Skeletal muscle tissue (tissue), 4 donors: Measurements from ENCODE around the gene SYDE1. TPM values are rescaled to one million over a fixed set of nuclear protein-coding genes. Genes with fewer than 3 reads are reported as not detected.
A peak's percentile ranks its signal among the peaks of the same experiment; 100 is the strongest.

Experiments
- H3K27ac ChIP-seq: one replicate; pipeline ENCODE4 v1.7.0; 2013; ENCODE audit warnings: mild to moderate bottlenecking, low read depth, low read length, inconsistent platforms
- H3K27me3 ChIP-seq, 3 donors: one replicate each; pipeline ENCODE4 v1.7.0; 2013; ENCODE audit warnings: low read length in 3 of 3; ENCODE audit not compliant: control insufficient read depth in 3 of 3, insufficient read depth in 3 of 3
- H3K36me3 ChIP-seq, 3 donors: one replicate each; pipeline ENCODE4 v1.7.0; 2013; ENCODE audit warnings: low read length in 3 of 3; ENCODE audit not compliant: control insufficient read depth in 3 of 3, insufficient read depth in 3 of 3
- H3K4me1 ChIP-seq, 3 donors: one replicate each; pipeline ENCODE4 v1.7.0; 2013; ENCODE audit warnings: low read length in 3 of 3, mild to moderate bottlenecking in 3 of 3; ENCODE audit not compliant: control insufficient read depth in 3 of 3, insufficient read depth in 3 of 3
- H3K4me3 ChIP-seq, 3 donors: one replicate each; pipeline ENCODE4 v1.7.0; 2013; ENCODE audit warnings: low read length in 3 of 3
- H3K9ac ChIP-seq, 3 donors: one replicate each; pipeline ENCODE4 v1.7.0; 2013; ENCODE audit warnings: low read length in 3 of 3, mild to moderate bottlenecking in 3 of 3, moderate library complexity in 2 of 3, low read depth in 1 of 3
- H3K9me3 ChIP-seq, 3 donors: one replicate each; pipeline ENCODE4 v1.7.0; 2013; ENCODE audit warnings: low read length in 3 of 3; ENCODE audit not compliant: control insufficient read depth in 3 of 3
- total RNA-seq: library from RNA; depleted of rRNA; stranded (reverse); fragments of >200 nt; gene quantifications from one replicate; pipeline ENCODE4 v1.2.3, GENCODE V29; 2014
- donor health status: Osteomylitis.

SYDE1 gene
- total RNA-seq, 1 donor from 2014 or later: 7.3 TPM

DNA sequence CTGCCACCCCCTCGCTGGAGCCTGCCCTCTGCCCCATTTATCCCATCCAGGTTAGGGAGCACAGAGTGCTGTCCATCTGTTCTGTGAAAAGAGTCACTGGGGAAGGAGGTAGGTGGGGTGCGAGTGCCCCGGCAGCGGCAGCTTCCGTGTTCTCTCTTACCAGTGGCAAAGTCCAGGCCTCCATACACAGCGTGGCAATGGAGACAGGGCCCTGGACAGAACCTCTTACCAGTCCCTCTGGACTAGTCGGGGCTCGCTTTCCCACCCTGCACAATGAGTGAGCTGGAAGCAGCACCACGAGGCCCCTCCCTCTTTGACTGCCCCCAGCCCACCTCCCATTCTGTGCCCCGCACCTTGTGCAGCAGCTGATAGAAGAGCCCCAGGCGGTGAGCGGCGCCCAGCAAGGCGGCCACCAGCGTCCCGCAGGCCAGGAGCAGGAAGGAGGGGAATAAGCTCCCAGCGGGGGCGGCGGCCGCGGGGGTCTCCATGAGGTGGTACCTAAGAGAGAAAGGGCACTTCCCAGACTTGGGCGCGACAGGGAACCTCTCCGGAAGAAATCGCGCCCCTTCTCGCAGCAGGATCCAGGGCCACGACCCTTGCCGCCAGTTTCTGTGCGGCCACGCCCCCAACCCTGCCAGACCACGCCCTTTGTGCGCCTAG, 17.5 kb downstream of the SYDE1 start:
- H3K27ac ChIP-seq: peak overlapping the region; percentile 96
- H3K4me3 ChIP-seq: peak overlapping the region; percentile 75 to 97 (median 94)
- H3K27me3 ChIP-seq: no peaks in the 10 kb centered on the region
- H3K4me1 ChIP-seq: peaks cover 20 to 24% (median 24%) of the 10 kb centered on the region in 3 donors
- no peaks in the 10 kb centered on the region for H3K9me3 ChIP-seq
- peaks cover 22 to 27% (median 26%) of the 10 kb centered on the region in 3 donors for H3K36me3 ChIP-seq
- peak overlapping the region; percentile 83 to 92 (median 86) for H3K9ac ChIP-seq

DNA sequence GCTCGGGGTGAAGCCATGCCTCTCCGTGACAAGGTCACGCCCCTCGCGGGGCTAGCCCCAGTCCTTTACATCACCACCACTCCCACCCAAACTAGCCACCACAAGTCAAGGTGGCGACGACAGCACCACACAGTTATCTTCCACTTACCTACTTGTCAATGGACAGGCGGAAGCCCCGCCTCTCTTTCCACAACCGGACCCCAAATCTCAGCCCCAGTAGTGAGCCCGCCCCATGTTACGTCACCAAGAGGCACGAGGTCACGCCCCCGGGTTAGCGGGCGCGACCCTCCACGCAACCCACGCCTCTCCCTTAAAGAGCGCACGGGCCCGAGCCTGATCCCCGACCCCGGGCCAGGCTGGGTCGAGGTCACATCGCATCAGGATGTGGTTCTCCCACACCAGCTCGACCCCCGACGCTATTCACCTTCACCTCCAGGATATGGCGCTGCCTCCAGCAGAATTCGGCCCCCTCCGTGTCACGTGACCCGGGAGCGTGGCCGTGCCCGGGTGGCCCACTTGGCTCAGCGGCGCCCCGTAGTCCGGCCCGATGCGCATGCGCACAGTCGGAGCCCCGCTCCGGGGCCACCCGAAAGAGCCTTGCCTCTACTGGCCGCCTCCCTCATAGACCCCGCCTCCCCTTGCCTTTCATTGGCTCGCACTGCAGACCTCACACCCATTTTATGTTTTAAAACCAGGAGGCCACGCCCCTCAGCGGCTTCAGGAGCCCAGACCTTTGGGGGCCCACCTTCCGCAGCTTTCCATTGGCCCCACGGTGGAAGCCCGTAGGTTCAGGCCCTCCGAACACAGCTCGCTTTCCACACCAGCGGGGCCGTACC, 18.2 kb downstream of the SYDE1 start:
- peak overlapping the region; percentile 96 for H3K27ac ChIP-seq
- H3K27me3 ChIP-seq: no peaks in the 10 kb centered on the region
- peaks cover 20 to 24% (median 24%) of the 10 kb centered on the region in 3 donors for H3K4me1 ChIP-seq
- H3K9me3 ChIP-seq: no peaks in the 10 kb centered on the region
- H3K36me3 ChIP-seq: peaks cover 14 to 19% (median 19%) of the 10 kb centered on the region in 3 donors
- H3K9ac ChIP-seq: peak overlapping the region; percentile 83 to 92 (median 86)
- H3K4me3 ChIP-seq: peak overlapping the region; percentile 75 to 97 (median 94)

DNA sequence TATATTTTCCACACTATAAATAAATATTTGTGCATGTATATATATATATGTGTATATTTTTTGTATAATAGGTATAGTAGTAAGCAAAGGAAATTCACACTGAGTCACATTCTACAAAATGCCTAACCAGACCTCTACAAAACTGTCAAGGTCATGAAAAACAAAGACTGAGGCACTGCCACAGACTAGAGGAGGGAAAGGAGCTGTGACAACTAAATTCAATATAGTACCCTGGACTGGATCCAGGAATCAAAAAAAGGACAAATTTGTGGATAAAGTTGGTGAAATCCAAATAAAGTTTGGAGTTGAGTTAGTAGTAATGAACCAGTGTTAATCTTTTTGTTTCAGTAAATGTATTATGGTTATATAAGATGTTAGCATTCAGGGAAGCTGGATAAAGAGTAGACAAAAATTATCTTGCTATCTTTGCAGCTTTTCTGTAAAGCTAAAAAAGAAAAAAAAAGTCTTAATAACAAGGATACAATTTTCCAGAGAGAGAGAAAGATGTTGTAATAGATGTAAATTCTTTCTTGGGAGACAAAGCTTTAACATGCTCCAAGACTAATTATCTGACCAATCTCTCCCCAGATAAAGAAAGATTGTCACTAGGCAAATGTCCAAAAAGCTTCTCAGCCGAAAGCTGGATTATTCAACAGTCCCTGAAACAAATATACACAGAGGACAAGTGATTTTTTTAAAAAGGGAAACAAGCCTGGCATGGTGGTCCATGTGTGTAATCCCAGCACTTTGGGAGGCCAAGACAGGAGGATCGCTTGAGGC, 19.1 kb downstream of the SYDE1 start:
- Histone ChIP-seq H3K4me3 (peak overlapping the region; percentile 75 to 97 (median 94)), H3K27me3 (no peaks in the 10 kb centered on the region), H3K9ac (peak overlapping the region; percentile 43 to 86 (median 68)), H3K4me1 (peaks cover 20 to 24% (median 24%) of the 10 kb centered on the region in 3 donors), H3K9me3 (no peaks in the 10 kb centered on the region), H3K36me3 (peaks cover 8 to 11% (median 10%) of the 10 kb centered on the region in 3 donors), H3K27ac (no peak overlapping the region)

DNA sequence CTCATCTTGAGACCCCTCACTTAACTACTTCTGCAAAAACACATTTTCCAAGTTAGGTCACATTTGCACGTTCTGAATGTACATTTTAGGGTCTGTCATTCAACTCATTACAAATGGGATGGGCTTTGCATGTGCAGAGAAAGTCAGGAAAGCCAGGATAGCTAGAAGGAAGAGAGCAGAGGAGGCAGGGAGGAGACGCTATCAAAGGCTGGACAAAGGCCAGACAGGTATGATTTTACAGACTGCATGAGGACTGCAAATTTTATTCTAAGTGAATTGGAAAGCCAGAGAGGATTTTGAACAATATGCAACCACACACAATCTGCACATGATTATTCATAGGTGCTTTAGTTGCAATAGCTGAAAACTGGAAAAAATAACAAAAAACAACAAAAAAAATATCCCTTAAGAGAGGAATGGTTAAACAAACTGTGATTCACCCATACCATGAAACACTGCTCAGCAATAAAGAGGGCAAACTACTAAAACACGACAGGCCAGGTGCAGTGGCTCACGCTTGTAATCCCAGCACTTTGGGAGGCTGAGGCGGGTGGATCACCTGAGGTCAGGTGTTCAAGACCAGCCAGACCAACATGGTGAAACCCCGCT, 21.1 kb downstream of the SYDE1 start:
- H3K27ac ChIP-seq: no peak overlapping the region
- H3K4me1 ChIP-seq: peaks cover 17 to 23% (median 21%) of the 10 kb centered on the region in 3 donors
- no peak overlapping the region for H3K9ac ChIP-seq

DNA sequence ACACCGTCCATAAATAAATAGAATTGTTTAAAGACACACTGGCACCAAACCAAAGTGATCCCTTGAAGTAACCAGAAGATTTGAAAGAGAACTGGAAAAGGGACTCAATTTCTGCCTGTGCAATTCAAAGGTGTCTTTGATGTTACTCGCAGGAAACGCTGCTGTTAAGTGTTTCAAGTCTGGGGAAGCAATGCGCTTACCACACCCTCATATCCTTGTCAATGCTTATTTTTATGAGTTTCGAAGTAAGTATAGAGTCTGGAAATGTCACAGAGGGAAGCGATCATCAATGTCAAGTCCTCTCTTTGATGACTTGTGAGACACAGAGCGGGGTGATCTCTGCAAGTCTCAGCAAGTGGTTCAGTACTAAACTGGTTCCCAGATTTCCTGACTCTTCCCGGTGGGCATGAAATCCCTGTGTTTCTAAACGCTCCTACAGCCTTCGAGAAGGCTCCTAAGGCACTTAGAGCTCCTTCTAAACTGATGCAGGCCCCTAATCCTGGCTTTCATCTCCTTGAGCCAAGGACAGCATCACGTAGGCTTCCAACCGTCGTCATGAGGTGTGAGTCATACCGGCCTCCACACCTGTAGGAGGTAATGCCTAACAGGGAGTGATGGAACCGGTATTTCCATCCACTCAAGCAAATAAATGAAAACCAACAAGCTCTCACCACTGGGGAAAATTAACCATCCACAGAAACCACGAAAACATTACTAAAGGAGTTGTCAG, 22.8 kb downstream of the SYDE1 start:
- Histone ChIP-seq H3K36me3 (no peaks in the 10 kb centered on the region), H3K4me3 (no peak overlapping the region), H3K27me3 (no peaks in the 10 kb centered on the region), H3K9ac (no peak overlapping the region), H3K27ac (no peak overlapping the region), H3K9me3 (no peaks in the 10 kb centered on the region), H3K4me1 (peaks cover 0 to 5% (median 4%) of the 10 kb centered on the region in 3 donors)

More for the DNA sequence above, 21.1 kb downstream of the SYDE1 start:
- H3K4me3 ChIP-seq: no peak overlapping the region
- no peaks in the 10 kb centered on the region for H3K27me3 ChIP-seq
- no peaks in the 10 kb centered on the region for H3K9me3 ChIP-seq
- peaks cover 0 to under 1% (median 0%) of the 10 kb centered on the region in 3 donors for H3K36me3 ChIP-seq

DNA sequence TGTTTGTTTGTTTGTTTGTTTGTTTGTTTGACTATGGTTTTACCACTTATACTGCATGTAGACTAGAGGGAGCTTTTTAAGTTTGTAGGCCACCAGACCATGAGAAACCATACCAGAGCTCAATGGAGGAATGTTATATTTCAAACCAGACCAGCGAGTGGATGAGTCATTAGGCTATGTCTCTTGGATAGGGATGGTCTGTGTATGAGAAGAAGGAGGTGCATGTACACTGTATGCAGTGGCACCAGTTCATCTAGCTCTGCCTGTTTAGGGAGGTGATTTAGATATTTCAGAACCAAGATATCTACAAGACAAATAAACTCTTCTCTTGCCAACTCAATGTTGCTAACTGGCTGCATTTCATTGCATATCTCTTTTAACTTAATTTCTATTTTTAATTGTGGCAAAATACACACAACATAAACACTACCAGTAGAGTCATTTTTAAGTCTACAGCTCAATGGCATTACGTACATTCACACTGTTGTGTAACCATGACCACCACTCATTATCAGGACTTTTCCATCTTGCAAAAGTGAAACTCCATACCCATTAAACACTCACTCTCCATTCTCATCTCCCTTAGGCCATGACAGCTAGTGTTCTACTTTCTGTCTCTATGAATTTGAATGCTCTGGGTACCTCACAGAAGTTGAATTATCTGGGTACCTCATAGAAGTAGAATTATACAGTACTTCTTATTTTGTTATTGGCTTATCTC, 29.2 kb downstream of the SYDE1 start:
- no peaks in the 10 kb centered on the region for H3K9me3 ChIP-seq
- H3K27me3 ChIP-seq: no peaks in the 10 kb centered on the region
- H3K36me3 ChIP-seq: no peaks in the 10 kb centered on the region
- no peak overlapping the region for H3K27ac ChIP-seq
- H3K4me1 ChIP-seq: no peaks in the 10 kb centered on the region
- H3K9ac ChIP-seq: no peak overlapping the region
- no peak overlapping the region for H3K4me3 ChIP-seq

DNA sequence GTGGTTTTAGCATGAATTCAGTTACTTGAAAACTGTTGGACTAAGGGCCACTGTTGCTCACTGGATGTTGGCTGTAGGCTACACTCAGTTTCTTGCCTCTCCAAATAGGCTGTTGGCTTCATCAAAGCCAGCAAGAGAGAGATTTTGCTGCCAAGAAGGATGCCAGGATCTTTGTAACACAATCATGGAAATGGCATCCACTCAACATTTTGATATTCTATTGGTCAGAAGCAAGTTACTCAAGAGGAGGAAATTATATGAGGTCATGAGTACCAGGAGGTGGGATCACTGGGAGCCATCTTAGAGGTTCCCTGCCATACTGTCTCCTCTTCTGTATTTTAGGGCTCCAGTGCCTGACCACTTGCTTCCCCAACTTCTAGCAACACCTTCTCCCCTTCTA, 30.6 kb downstream of the SYDE1 start:
- Histone ChIP-seq H3K27ac (no peak overlapping the region), H3K9me3 (no peaks in the 10 kb centered on the region), H3K4me1 (no peaks in the 10 kb centered on the region), H3K36me3 (no peaks in the 10 kb centered on the region), H3K4me3 (no peak overlapping the region), H3K27me3 (peaks cover 0 to 3% (median 0%) of the 10 kb centered on the region in 3 donors), H3K9ac (no peak overlapping the region)

DNA sequence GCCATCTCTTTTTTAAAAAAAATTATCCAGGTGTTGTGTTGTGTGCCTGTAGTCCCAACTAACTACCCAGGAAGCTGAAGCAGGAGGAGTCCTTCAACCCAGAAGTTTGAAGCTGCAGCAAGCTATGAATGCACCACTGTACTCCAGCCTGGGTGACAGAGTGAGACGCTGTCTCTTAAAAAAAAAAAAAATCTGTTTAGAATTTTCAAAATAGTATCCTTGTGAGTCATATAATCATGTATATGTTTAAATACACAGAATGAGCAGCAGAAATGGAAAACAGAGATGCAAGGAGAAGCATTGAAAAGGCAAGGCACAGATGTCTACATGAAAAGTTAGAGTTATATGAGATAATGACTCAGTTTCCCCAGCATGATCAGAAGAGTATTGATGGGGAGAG, 31.2 kb downstream of the SYDE1 start:
- Histone ChIP-seq H3K4me3 (no peak overlapping the region), H3K27me3 (peaks cover 0 to 3% (median 0%) of the 10 kb centered on the region in 3 donors), H3K9ac (no peak overlapping the region), H3K9me3 (no peaks in the 10 kb centered on the region), H3K36me3 (no peaks in the 10 kb centered on the region), H3K27ac (no peak overlapping the region), H3K4me1 (no peaks in the 10 kb centered on the region)
